HepG2 (cell line): ENCODE data around the gene PLXDC2. TPM values are rescaled to one million over a fixed set of nuclear protein-coding genes. Genes with fewer than 3 reads are reported as not detected.

Experiments
- ARNT ChIP-seq: fragments of 450-650 bp; IDR thresholded peaks from 2 replicates; pipeline ENCODE4 v1.6.1; 2017
- CC2D1A ChIP-seq: sonication (generic); formaldehyde crosslinking; IDR thresholded peaks from 2 replicates; pipeline ENCODE4 v1.8.1; 2023; ENCODE audit warnings: mild to moderate bottlenecking, missing genetic modification reagents
- CTCF ChIP-seq: sonication (generic); formaldehyde crosslinking; IDR thresholded peaks from 2 replicates; pipeline ENCODE4 v1.5.0; 2020; ENCODE audit warnings: mild to moderate bottlenecking, missing genetic modification reagents, moderate library complexity
- GLI4 ChIP-seq: sonication (generic); formaldehyde crosslinking; IDR thresholded peaks from 2 replicates; pipeline ENCODE4 v1.5.1; 2020; ENCODE audit warnings: missing genetic modification reagents, mild to moderate bottlenecking, moderate library complexity, borderline replicate concordance
- HNF4A ChIP-seq: sonication (generic); formaldehyde crosslinking; IDR thresholded peaks from 2 replicates; pipeline ENCODE4 v1.4.0; 2020; ENCODE audit warnings: missing genetic modification reagents
- KAT8 ChIP-seq: IDR thresholded peaks from 2 replicates; pipeline ENCODE4 v1.6.1; 2016; ENCODE audit warnings: missing genetic modification reagents, missing compliant biosample characterization
- NFIC ChIP-seq: IDR thresholded peaks from 2 replicates; pipeline ENCODE4 v1.6.1; 2012; ENCODE audit warnings: mild to moderate bottlenecking, low read length, inconsistent platforms
- RFXAP ChIP-seq: sonication (generic); formaldehyde crosslinking; IDR thresholded peaks from 2 replicates; pipeline ENCODE4 v1.4.0; 2020; ENCODE audit warnings: missing genetic modification reagents, borderline replicate concordance
- TOPORS ChIP-seq: sonication (generic); formaldehyde crosslinking; IDR thresholded peaks from 2 replicates; pipeline ENCODE4 v1.8.0; 2023; ENCODE audit warnings: mild to moderate bottlenecking, missing genetic modification reagents
- ZFP41 ChIP-seq: sonication (generic); formaldehyde crosslinking; IDR thresholded peaks from 2 replicates; pipeline ENCODE4 v1.4.0; 2020; ENCODE audit warnings: mild to moderate bottlenecking, missing genetic modification reagents, borderline replicate concordance
- ZFP62 ChIP-seq: sonication (generic); formaldehyde crosslinking; IDR thresholded peaks from 2 replicates; pipeline ENCODE4 v1.4.0; 2020; ENCODE audit warnings: missing genetic modification reagents
- ZNF136 ChIP-seq: sonication (generic); formaldehyde crosslinking; IDR thresholded peaks from 2 replicates; pipeline ENCODE4 v1.8.1; 2022; ENCODE audit warnings: low read depth, mild to moderate bottlenecking, moderate library complexity, missing genetic modification reagents
- ZNF143 ChIP-seq: sonication (generic); formaldehyde crosslinking; IDR thresholded peaks from 2 replicates; pipeline ENCODE4 v1.4.0; 2020; ENCODE audit warnings: missing genetic modification reagents
- ZNF276 ChIP-seq: sonication (generic); formaldehyde crosslinking; IDR thresholded peaks from 2 replicates; pipeline ENCODE4 v1.4.0; 2020; ENCODE audit warnings: mild to moderate bottlenecking, low read depth, missing genetic modification reagents
- ZNF614 ChIP-seq: IDR thresholded peaks from 2 replicates; pipeline ENCODE4 v1.6.1; 2018; ENCODE audit warnings: missing biosample characterization, missing genetic modification reagents, inconsistent platforms, borderline replicate concordance
- ZNF792 ChIP-seq: IDR thresholded peaks from 2 replicates; pipeline ENCODE4 v1.6.1; 2016
- ZNF878 ChIP-seq: sonication (generic); formaldehyde crosslinking; IDR thresholded peaks from 2 replicates; pipeline ENCODE4 v1.8.1; 2023; ENCODE audit warnings: mild to moderate bottlenecking, missing genetic modification reagents, moderate library complexity
- ZSCAN30 ChIP-seq: sonication (generic); formaldehyde crosslinking; IDR thresholded peaks from 2 replicates; pipeline ENCODE4 v1.5.0; 2020; ENCODE audit warnings: mild to moderate bottlenecking, missing genetic modification reagents
- ZSCAN9 ChIP-seq: IDR thresholded peaks from 2 replicates; pipeline ENCODE4 v1.6.1; 2016; ENCODE audit warnings: borderline replicate concordance
- polyA plus RNA-seq, 8 experiments: library from polyadenylated mRNA; depleted of rRNA in 3 of 8; stranded (reverse) in 7 of 8; unstranded in 1 of 8; fragments of >200 nt; fragmentation: Illumina TruSeq in 4 of 8; extraction: Trizol in 4 of 8; gene quantifications; 2 replicates each; pipeline versions ENCODE4 v1.2.1 to v1.2.3, GENCODE V29; 2011 to 2016; ENCODE audit warnings: low read depth in 4 of 8, missing spikeins in 1 of 8, mixed read lengths in 1 of 8; ENCODE audit not compliant: insufficient read depth in 1 of 8
- total RNA-seq, 5 experiments: library from RNA; depleted of rRNA; stranded (reverse); fragments of >200 nt; fragmentation: Illumina TruSeq; extraction: Trizol; gene quantifications; 2 replicates each; pipeline ENCODE4 v1.2.3, GENCODE V29; 2016; ENCODE audit warnings: low read depth in 1 of 5
- TF ChIP-seq, protein P1 (sequence below): fragments of 450-650 bp; IDR thresholded peaks from 2 replicates; pipeline ENCODE4 v1.6.1; 2016
- TF ChIP-seq, protein P2 (sequence below): sonication (generic); formaldehyde crosslinking; IDR thresholded peaks from 2 replicates; pipeline ENCODE4; 2020; ENCODE audit warnings: missing genetic modification reagents, mild to moderate bottlenecking, borderline replicate concordance
- TF ChIP-seq, protein P3 (sequence below), 2 experiments: sonication (generic) in 1 of 2; formaldehyde crosslinking in 1 of 2; IDR thresholded peaks; 2 replicates each; pipeline versions ENCODE4 v1.5.1 to v1.6.1; 2011 to 2020; ENCODE audit warnings: borderline replicate concordance in 1 of 2, low read depth in 1 of 2, low read length in 1 of 2, mild to moderate bottlenecking in 1 of 2, missing genetic modification reagents in 1 of 2, moderate library complexity in 1 of 2

Gene PLXDC2
- total and polyA plus RNA-seq, 2 of the 13 experiments (the other 11 are each of a cell fraction or from before 2014, with no cell fraction given), result 2.1 to 2.4 TPM

DNA sequence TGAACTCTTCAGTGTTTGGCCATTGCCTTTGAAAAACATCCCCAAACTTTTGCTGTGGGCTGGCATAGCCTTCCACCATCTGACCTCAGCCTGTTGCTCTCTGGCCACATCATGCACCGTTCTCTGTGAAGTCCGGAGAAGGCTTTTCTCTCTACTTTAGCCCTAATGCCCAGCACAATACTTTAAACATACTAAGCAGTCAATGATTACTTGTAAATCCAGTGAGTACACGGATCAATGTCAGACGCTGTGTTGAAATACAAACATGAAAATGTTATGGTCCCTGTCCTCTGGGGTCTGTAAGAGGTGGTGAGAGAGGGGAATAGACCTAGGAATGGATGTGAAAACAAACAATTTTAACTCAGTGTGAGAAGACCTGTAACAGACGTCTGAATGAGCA is 297.9 kb downstream of the PLXDC2 start (continued):
- TF ChIP-seq KAT8 (CRISPR knock-in tag) (no peak), ZFP62 (no peak), ARNT (no peak), GLI4 (CRISPR knock-in tag) (no peak), ZSCAN30 (CRISPR knock-in tag) (no peak), TOPORS (no peak), ZNF792 (CRISPR knock-in tag) (no peak), CC2D1A (CRISPR knock-in tag) (no peak), HNF4A (CRISPR knock-in tag) (peak; percentile 24; the same call in 1 of the 2 replicates), NFIC (no peak; the same call in 1 of the 2 replicates), ZNF276 (CRISPR knock-in tag) (no peak), CTCF (CRISPR knock-in tag) (no peak), RFXAP (CRISPR knock-in tag) (no peak), ZFP41 (no peak), ZNF143 (CRISPR knock-in tag) (no peak), ZSCAN9 (CRISPR knock-in tag) (no peak), ZNF878 (CRISPR knock-in tag) (no peak), ZNF136 (CRISPR knock-in tag) (no peak), ZNF614 (CRISPR knock-in tag) (no peak)
- TF ChIP-seq, protein P1, sequence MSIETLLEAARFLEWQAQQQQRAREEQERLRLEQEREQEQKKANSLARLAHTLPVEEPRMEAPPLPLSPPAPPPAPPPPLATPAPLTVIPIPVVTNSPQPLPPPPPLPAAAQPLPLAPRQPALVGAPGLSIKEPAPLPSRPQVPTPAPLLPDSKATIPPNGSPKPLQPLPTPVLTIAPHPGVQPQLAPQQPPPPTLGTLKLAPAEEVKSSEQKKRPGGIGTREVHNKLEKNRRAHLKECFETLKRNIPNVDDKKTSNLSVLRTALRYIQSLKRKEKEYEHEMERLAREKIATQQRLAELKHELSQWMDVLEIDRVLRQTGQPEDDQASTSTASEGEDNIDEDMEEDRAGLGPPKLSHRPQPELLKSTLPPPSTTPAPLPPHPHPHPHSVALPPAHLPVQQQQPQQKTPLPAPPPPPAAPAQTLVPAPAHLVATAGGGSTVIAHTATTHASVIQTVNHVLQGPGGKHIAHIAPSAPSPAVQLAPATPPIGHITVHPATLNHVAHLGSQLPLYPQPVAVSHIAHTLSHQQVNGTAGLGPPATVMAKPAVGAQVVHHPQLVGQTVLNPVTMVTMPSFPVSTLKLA, result no peak
- TF ChIP-seq, protein P2, sequence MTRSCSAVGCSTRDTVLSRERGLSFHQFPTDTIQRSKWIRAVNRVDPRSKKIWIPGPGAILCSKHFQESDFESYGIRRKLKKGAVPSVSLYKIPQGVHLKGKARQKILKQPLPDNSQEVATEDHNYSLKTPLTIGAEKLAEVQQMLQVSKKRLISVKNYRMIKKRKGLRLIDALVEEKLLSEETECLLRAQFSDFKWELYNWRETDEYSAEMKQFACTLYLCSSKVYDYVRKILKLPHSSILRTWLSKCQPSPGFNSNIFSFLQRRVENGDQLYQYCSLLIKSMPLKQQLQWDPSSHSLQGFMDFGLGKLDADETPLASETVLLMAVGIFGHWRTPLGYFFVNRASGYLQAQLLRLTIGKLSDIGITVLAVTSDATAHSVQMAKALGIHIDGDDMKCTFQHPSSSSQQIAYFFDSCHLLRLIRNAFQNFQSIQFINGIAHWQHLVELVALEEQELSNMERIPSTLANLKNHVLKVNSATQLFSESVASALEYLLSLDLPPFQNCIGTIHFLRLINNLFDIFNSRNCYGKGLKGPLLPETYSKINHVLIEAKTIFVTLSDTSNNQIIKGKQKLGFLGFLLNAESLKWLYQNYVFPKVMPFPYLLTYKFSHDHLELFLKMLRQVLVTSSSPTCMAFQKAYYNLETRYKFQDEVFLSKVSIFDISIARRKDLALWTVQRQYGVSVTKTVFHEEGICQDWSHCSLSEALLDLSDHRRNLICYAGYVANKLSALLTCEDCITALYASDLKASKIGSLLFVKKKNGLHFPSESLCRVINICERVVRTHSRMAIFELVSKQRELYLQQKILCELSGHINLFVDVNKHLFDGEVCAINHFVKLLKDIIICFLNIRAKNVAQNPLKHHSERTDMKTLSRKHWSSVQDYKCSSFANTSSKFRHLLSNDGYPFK (CRISPR knock-in tag), result no peak
- TF ChIP-seq, protein P3, sequence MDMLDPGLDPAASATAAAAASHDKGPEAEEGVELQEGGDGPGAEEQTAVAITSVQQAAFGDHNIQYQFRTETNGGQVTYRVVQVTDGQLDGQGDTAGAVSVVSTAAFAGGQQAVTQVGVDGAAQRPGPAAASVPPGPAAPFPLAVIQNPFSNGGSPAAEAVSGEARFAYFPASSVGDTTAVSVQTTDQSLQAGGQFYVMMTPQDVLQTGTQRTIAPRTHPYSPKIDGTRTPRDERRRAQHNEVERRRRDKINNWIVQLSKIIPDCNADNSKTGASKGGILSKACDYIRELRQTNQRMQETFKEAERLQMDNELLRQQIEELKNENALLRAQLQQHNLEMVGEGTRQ (IDR thresholded peaks at IDR 0.05; ENCODE audit: low read depth, low read length), result no peak
- TF ChIP-seq, protein P3 (CRISPR knock-in tag; IDR thresholded peaks at IDR 0.05; ENCODE audit: borderline replicate concordance), result no peak
